HG03159 (cell line): Measurements from ENCODE around the gene KIF24.
"Not testable (repeated sequence)": the region's sequence is repeated elsewhere in the genome, so short reads cannot be mapped to it uniquely, and the experiment has no call there.

Experiments used
- ATAC-seq: cut with Tn5 transposase; IDR thresholded peaks from one replicate; pipeline ENCODE4 v1.9.1; 2021; ENCODE audit warnings: mild to moderate bottlenecking, moderate library complexity; ENCODE audit not compliant: unreplicated experiment

The KIF24 gene

GRCh38 chr9:34363619-34364351, 34.7 kb upstream of the KIF24 start:
- no peak for ATAC-seq

GRCh38 chr9:34362614-34363214, 33.6 kb upstream of the KIF24 start:
- ATAC-seq = no peak

- not testable (repeated sequence) for ATAC-seq
These were observed 23.9 kb upstream of the KIF24 start for GRCh38 chr9:34352957-34353356.

- ATAC-seq = not testable (repeated sequence)
These were observed 23.1 kb upstream of the KIF24 start for GRCh38 chr9:34352122-34352652.

- ATAC-seq = no peak
These were observed 20.3 kb upstream of the KIF24 start for GRCh38 chr9:34349324-34349723.

GRCh38 chr9:34347800-34348158, 18.7 kb upstream of the KIF24 start:
- no peak for ATAC-seq

- no peak for ATAC-seq
These were observed 18.1 kb upstream of the KIF24 start for GRCh38 chr9:34346873-34347799.

GRCh38 chr9:34343605-34344004, 14.5 kb upstream of the KIF24 start:
- ATAC-seq = no peak

- no peak for ATAC-seq
These were observed 14.0 kb upstream of the KIF24 start for GRCh38 chr9:34343090-34343489.

GRCh38 chr9:34341659-34342295, 12.7 kb upstream of the KIF24 start:
- ATAC-seq = no peak

GRCh38 chr9:34338665-34339385, 9.8 kb upstream of the KIF24 start:
- ATAC-seq = no peak

- ATAC-seq = not testable (repeated sequence)
These were observed 9.0 kb upstream of the KIF24 start for GRCh38 chr9:34338079-34338478.

- no peak for ATAC-seq
These were observed 8.3 kb upstream of the KIF24 start for GRCh38 chr9:34337403-34337802.

GRCh38 chr9:34335376-34335775, 6.3 kb upstream of the KIF24 start:
- ATAC-seq = no peak

GRCh38 chr9:34334916-34335315, 5.8 kb upstream of the KIF24 start:
- no peak for ATAC-seq

GRCh38 chr9:34334337-34334824, 5.3 kb upstream of the KIF24 start:
- no peak for ATAC-seq

GRCh38 chr9:34333836-34334235, 4.8 kb upstream of the KIF24 start:
- ATAC-seq = no peak

GRCh38 chr9:34332076-34332964, 3.3 kb upstream of the KIF24 start:
- no peak for ATAC-seq

GRCh38 chr9:34331196-34331595, 2.1 kb upstream of the KIF24 start:
- ATAC-seq = no peak
